Measurements from ENCODE around the gene ENOX2. TPM values are rescaled to one million over a fixed set of nuclear protein-coding genes. Genes with fewer than 3 reads are reported as not detected.

ENOX2 gene
- total RNA-seq, 1 experiment from 2014 or later, result 12.9 TPM

DNA sequence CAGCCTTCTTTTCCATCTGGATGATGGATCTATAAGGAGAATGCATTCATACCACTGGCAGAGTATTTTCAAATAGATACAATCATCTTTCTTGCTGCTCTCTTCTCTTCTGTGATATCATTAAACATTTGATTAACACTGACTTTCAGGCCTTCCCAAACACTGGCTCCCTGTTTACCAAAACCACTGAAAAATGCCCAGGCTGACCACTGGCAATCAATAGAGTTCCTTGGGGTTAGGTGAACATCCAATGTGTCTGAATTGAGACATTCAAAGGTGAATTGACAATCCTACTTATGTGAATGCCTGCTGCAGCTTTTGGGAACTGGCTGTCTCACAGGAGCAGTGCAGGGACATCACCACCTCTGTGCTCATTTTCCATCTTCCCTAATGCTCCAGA is 168.3 kb downstream of the ENOX2 start:
- Histone ChIP-seq H3K36me3 (ENCODE audit: control insufficient read depth in 1 of 2, insufficient read depth in 2 of 2, low read length in 2 of 2) (no peaks in the 10 kb centered on the region), H3K9me2 (ENCODE audit: insufficient read depth) (no peaks in the 10 kb centered on the region), H3K9ac (ENCODE audit: low read length) (no peak overlapping the region), H3K27ac (ENCODE audit: low read depth, low read length) (no peak overlapping the region), H2AFZ (ENCODE audit: low read depth, low read length, poor library complexity, severe bottlenecking) (no peak overlapping the region), H3K9me3 (ENCODE audit: control insufficient read depth in 1 of 2, insufficient read depth in 1 of 2, low read depth in 1 of 2, low read length in 2 of 2) (no peaks in the 10 kb centered on the region), H3K4me1 (ENCODE audit: control insufficient read depth in 1 of 2, insufficient read depth in 2 of 2, low read length in 2 of 2) (no peaks in the 10 kb centered on the region), H3K4me3 (replicated peaks in 1 of 2; ENCODE audit: low read depth in 1 of 2, low read length in 2 of 2) (no peak overlapping the region), H3K27me3 (ENCODE audit: insufficient read depth, low read length) (no peaks in the 10 kb centered on the region), H3K79me2 (ENCODE audit: insufficient read depth, low read length) (no peaks in the 10 kb centered on the region), H3K4me2 (ENCODE audit: low read length) (no peak overlapping the region), H4K20me1 (ENCODE audit: insufficient read depth) (no peaks in the 10 kb centered on the region)
- no peak for DNase-seq (ENCODE audit: low read depth, low spot score)
- ChIA-PET CTCF (no interaction called here), POLR2A (no interaction called here), RAD21 (ENCODE audit: low non-redundant PET in 1 of 2, low total read pairs in 2 of 2, uncharacterized antibody in 2 of 2, unreplicated experiment in 2 of 2) (no interaction called here)
- TF ChIP-seq CTCF (IDR thresholded peaks at IDR 0.05 in 2 of 3, conservative IDR thresholded peaks at IDR 0.05 in 1 of 3; ENCODE audit: borderline replicate concordance in 1 of 3, insufficient read depth in 1 of 3, low read depth in 2 of 3, low read length in 2 of 3) (no peak), SIN3A (IDR thresholded peaks at IDR 0.05; ENCODE audit: low read depth) (no peak), JUND (IDR thresholded peaks at IDR 0.05) (no peak), ELF1 (IDR thresholded peaks at IDR 0.05; ENCODE audit: borderline replicate concordance, low read depth) (no peak), SP1 (IDR thresholded peaks at IDR 0.05; ENCODE audit: low read depth) (no peak), TCF7L2 (IDR thresholded peaks at IDR 0.05; ENCODE audit: borderline replicate concordance, extremely low read depth, insufficient read depth, insufficient read length) (no peak)
- no peak for ATAC-seq
- intact Hi-C loops (cut with micrococcal nuclease), result no loop called here
- BruUV-seq (replicated peaks), result no TSS peak

- H3K9ac ChIP-seq (ENCODE audit: low read length), result no peak overlapping the region
- ChIA-PET CTCF (no interaction called here), POLR2A (no interaction called here), RAD21 (ENCODE audit: low non-redundant PET in 1 of 2, low total read pairs in 2 of 2, uncharacterized antibody in 2 of 2, unreplicated experiment in 2 of 2) (no interaction called here)
- no peak overlapping the region for H3K4me2 ChIP-seq (ENCODE audit: low read length)
- H3K36me3 ChIP-seq (ENCODE audit: control insufficient read depth in 1 of 2, insufficient read depth in 2 of 2, low read length in 2 of 2), result no peaks in the 10 kb centered on the region
- intact Hi-C loops (cut with micrococcal nuclease), result no loop called here
- BruUV-seq (replicated peaks), result no TSS peak
- DNase-seq (ENCODE audit: low read depth, low spot score) (no peak), ATAC-seq (no peak)
- no peaks in the 10 kb centered on the region for H3K9me2 ChIP-seq (ENCODE audit: insufficient read depth)
- no peak overlapping the region for H3K27ac ChIP-seq (ENCODE audit: low read depth, low read length)
- H4K20me1 ChIP-seq (ENCODE audit: insufficient read depth), result no peaks in the 10 kb centered on the region
- no peaks in the 10 kb centered on the region for H3K4me1 ChIP-seq (ENCODE audit: control insufficient read depth in 1 of 2, insufficient read depth in 2 of 2, low read length in 2 of 2)
- H3K9me3 ChIP-seq (ENCODE audit: control insufficient read depth in 1 of 2, insufficient read depth in 1 of 2, low read depth in 1 of 2, low read length in 2 of 2), result no peaks in the 10 kb centered on the region; a peak in 1 of 4 replicates
- H3K4me3 ChIP-seq (replicated peaks in 1 of 2; ENCODE audit: low read depth in 1 of 2, low read length in 2 of 2), result no peak overlapping the region
- no peaks in the 10 kb centered on the region for H3K27me3 ChIP-seq (ENCODE audit: insufficient read depth, low read length)
- H3K79me2 ChIP-seq (ENCODE audit: insufficient read depth, low read length), result no peaks in the 10 kb centered on the region
- no peak overlapping the region for H2AFZ ChIP-seq (ENCODE audit: low read depth, low read length, poor library complexity, severe bottlenecking)
- TF ChIP-seq POLR2A (IDR thresholded peaks at IDR 0.05; ENCODE audit: borderline replicate concordance, extremely low read depth, insufficient read depth, insufficient read length), result no peak
- no peak for TF ChIP-seq SP1 (IDR thresholded peaks at IDR 0.05; ENCODE audit: low read depth)
- no peak for TF ChIP-seq SIN3A (IDR thresholded peaks at IDR 0.05; ENCODE audit: low read depth)
- no peak for TF ChIP-seq EZH2 (IDR thresholded peaks at IDR 0.05)
- TF ChIP-seq, protein P1, sequence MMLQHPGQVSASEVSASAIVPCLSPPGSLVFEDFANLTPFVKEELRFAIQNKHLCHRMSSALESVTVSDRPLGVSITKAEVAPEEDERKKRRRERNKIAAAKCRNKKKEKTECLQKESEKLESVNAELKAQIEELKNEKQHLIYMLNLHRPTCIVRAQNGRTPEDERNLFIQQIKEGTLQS (IDR thresholded peaks at IDR 0.05), result no peak
- no peak for TF ChIP-seq CTCF (IDR thresholded peaks at IDR 0.05 in 2 of 3, conservative IDR thresholded peaks at IDR 0.05 in 1 of 3; ENCODE audit: borderline replicate concordance in 1 of 3, insufficient read depth in 1 of 3, low read depth in 2 of 3, low read length in 2 of 3)
- TF ChIP-seq, protein P2, sequence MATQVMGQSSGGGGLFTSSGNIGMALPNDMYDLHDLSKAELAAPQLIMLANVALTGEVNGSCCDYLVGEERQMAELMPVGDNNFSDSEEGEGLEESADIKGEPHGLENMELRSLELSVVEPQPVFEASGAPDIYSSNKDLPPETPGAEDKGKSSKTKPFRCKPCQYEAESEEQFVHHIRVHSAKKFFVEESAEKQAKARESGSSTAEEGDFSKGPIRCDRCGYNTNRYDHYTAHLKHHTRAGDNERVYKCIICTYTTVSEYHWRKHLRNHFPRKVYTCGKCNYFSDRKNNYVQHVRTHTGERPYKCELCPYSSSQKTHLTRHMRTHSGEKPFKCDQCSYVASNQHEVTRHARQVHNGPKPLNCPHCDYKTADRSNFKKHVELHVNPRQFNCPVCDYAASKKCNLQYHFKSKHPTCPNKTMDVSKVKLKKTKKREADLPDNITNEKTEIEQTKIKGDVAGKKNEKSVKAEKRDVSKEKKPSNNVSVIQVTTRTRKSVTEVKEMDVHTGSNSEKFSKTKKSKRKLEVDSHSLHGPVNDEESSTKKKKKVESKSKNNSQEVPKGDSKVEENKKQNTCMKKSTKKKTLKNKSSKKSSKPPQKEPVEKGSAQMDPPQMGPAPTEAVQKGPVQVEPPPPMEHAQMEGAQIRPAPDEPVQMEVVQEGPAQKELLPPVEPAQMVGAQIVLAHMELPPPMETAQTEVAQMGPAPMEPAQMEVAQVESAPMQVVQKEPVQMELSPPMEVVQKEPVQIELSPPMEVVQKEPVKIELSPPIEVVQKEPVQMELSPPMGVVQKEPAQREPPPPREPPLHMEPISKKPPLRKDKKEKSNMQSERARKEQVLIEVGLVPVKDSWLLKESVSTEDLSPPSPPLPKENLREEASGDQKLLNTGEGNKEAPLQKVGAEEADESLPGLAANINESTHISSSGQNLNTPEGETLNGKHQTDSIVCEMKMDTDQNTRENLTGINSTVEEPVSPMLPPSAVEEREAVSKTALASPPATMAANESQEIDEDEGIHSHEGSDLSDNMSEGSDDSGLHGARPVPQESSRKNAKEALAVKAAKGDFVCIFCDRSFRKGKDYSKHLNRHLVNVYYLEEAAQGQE (IDR thresholded peaks at IDR 0.05; ENCODE audit: low read depth), result no peak
- TF ChIP-seq FOSL1 (IDR thresholded peaks at IDR 0.05; ENCODE audit: low read depth), result no peak
- no peak for TF ChIP-seq SRF (IDR thresholded peaks at IDR 0.05; ENCODE audit: low read depth)
- no peak for TF ChIP-seq TCF7L2 (IDR thresholded peaks at IDR 0.05; ENCODE audit: borderline replicate concordance, extremely low read depth, insufficient read depth, insufficient read length)
- no peak for TF ChIP-seq RAD21 (IDR thresholded peaks at IDR 0.05; ENCODE audit: low read depth)
Measured at GRCh38 chrX:130728208-130728607, 174.8 kb downstream of the ENOX2 start.

Measured in HCT116 (cell line).